Epithelial cell of prostate (primary cell): ENCODE data around the gene CDKL5.

Experiments
- DNase-seq: peaks from one replicate; pipeline ENCODE4 v3.0.0-alpha.2; 2011; ENCODE audit warnings: low read depth, low spot score
- H3K27ac ChIP-seq: fragments of 450-650 bp; 2 replicates; pipeline ENCODE4 v1.5.1; 2017; ENCODE audit warnings: mild to moderate bottlenecking

The CDKL5 gene

DNA sequence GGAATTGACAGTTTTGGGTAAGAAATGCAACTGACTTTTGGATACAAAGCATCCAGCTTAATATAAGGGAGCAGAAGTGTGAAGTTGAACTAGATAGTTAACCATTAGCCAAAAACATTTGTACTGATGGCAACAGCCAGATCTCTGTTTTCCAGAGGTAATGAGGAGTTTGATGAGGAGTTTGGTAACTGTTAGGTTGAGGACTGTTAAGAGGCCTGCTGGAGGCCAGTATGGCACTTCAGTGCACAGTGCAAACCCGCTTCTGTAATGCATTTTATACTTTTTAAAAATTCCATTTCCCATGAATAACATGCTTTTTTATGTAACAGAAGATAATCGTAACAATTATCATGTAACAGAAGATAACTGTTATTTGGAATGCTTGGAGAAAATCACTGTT, 30.0 kb downstream of the CDKL5 start:
- no peak for DNase-seq
- H3K27ac ChIP-seq, result no peak overlapping the region

DNA sequence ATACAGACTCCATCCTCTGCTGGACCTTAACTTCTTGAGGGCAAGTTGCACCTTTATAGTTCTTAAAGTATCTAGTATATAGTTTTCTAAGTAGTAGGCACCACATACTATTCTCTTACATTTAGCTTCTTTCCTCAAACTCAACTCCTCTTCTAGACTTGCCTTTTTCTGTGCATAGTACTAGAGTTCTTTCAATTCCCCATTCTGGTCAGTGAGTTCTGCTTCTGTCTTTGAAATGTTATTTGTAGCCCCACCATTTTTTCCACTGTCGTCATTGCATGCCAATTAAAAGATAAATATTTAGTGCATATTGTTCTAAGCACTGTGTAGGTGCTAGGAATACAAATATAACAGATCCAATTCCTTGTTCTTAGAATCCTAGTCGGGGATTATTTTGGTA, 31.6 kb downstream of the CDKL5 start:
- H3K27ac ChIP-seq, result no peak overlapping the region
- DNase-seq, result no peak

DNA sequence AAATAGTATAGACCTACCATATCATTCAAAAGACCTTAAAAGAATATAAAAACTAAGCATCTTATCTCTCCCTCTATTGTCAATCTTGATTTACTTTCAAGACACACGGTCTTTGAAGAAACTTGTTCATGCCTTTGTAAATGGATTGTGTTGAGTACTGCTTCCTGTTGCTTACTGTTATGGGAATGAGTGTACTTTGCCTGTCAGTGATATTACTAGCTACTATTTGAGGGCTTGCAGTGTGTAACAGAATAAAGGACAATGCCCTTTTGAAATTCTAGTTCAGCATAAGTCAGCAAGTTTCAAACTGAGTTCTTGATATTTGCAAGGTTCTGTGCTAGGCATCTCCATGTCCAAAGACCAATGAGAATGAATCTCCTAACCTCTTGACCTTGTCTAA, 36.0 kb downstream of the CDKL5 start:
- no peak overlapping the region for H3K27ac ChIP-seq
- no peak for DNase-seq

DNA sequence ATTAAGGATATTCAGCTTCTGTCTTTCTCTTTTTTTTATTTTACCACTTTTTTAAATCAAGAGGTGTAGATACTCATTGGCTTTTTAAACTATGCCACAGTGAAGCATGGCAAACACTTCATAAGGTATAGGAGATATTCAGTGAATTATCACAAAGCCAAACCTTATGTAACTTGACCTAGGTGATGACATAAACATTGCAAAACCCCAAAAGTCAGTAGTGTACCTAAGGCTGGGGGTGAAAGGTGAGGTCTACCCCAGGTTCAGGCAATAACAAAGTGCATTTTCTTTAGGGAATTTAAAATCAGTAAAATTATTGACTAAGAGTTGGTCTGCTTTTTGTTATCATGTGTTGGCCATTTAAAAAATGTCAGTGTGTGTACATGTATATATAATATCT, 39.1 kb downstream of the CDKL5 start:
- DNase-seq, result no peak

DNA sequence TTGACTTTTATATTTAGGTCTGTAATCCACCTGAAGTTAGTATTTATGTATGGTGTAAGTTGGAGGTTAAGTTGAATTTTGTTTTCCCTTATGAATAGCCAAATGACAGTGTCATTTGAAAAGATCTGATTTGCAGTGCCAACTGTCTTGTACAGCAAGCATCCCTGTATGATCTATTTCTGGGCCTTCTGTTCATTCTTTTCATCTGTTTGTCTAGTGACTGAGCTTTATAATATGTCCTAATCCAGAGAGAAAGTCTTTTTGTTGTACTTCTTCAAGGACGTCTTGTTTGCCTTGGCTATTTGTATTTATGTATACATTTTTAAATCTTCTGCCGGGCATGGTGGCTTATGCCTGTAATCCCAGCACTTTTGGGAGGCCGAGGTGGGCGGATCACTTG, 39.6 kb downstream of the CDKL5 start:
- no peak overlapping the region for H3K27ac ChIP-seq
- DNase-seq, result no peak

More for the DNA sequence above, 39.1 kb downstream of the CDKL5 start:
- H3K27ac ChIP-seq, result no peak overlapping the region

DNA sequence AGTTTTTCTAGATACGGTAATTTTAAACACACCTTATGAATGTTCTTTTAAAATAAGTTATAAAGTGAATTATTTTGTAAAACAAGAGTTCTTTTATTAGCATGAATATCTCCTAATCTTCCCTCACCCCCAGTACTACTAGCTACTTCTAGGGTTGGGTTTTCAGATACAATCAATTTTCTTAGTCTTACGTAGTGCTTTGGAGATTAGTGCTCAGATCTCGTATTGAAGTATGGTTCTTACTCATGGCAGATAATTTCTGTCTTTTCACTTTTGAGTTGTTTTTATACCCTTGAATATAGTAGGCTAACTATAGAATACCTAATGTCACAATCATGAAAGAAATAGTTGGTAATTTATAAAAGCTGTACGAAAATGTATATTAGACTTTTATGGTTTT, 43.2 kb downstream of the CDKL5 start:
- no peak for DNase-seq
- no peak overlapping the region for H3K27ac ChIP-seq

DNA sequence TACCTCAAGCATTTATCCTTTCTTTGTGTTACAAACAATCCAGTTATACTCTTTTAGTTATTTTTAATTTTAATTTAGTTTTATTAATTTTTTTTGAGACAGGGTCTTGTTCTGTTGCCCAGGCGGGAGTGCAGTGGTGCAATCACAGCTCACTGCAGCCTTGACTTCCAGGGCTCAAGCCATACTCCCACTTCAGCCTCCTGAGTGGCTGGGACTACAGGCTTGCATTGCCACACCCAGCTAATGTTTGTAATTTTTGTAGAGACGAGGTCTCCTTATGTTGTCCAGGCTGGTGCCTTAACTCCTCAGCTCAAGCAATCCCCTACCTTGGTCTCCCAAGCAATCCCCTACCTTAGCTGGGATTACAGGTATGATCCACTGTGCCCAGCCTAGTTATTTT, 45.9 kb downstream of the CDKL5 start:
- no peak overlapping the region for H3K27ac ChIP-seq
- DNase-seq, result no peak

DNA sequence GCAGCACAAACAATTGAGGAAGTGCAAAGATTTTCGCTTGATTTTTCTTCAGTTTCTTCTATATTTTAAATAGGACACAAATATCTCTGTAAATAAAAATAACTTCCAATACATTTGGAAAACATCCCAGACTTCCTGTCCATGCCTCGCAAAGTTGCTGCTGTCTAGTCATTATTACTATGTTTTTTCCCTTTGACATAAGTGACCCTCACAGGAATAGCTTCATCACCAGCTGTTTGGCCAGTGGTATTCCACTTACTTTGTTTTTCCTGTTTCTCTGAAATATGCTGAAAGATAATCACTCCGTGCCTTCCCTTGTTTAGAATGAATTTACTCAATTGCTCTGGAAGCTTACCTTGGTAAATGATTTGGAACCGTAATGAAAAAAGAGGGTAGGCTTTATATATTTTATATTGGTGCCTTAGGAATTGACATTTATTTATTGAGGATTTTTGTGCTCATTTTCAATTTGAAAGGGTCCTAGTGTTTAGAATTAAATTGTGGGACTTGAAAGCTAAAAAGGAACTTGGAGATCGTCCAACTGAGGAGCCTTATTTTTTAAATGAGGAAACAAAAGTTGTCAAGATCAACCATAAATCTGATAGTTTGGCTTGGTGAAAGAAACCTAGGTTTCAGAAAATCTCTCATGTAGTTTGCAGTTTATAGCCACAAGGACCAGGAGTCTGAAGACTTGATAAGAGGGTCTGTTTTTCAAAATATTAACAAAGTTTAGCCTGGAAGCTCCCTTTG, 65.6 kb downstream of the CDKL5 start:
- no peak overlapping the region for H3K27ac ChIP-seq
- no peak for DNase-seq

DNA sequence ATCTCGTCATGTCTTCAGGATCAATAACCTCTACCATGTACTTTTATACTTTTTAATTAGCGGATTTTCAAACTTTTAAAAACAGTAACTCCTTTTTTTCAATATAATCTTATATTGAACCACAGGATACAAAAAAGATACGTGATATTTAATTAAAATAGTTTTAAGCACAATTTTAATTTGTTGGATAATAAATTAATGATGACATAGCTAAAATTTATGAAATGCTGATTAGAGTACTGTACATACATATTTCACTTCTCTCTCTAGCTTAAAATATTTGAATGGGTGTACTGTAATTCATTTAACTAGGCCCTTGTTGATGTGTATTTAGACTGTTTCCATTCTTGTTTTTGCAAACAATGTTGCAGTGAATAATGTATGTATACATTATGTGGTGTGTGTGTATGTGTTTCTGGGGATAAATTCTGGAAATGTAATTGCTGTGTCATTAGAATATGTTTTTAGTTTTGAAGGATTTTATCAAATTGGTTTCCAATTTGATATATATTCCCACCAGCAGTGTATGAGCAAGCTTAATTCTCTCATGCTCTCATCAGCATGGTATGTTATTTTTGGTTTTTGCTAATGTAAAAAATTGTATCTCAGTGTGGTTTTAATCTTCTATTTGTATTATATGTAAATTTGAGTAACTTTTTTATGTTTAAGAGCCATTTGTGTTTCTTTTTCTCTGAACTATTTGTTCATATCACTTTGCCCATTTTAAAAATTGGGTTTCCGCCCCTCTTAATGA, 66.4 kb downstream of the CDKL5 start:
- no peak for DNase-seq
- no peak overlapping the region for H3K27ac ChIP-seq

DNA sequence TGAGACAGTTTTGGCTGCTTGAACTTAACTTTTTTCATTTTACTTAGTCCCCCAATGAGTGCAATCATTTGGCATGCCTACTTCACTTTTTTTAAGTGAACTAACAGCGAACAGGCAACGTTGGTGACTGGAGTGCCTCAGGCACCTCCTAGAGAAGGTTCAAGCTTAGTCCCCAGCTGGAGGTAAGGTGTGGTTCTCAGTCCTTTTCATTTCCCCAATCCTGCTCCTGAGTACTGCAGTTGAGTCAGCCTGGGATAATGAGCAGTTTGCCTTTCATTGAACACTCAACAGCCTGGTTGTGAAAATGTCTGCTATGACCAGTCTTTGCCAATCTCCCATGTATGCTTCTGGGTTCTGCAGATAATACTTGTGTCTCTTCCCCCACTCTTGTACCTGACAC, 109.5 kb downstream of the CDKL5 start:
- no peak overlapping the region for H3K27ac ChIP-seq
- no peak for DNase-seq

DNA sequence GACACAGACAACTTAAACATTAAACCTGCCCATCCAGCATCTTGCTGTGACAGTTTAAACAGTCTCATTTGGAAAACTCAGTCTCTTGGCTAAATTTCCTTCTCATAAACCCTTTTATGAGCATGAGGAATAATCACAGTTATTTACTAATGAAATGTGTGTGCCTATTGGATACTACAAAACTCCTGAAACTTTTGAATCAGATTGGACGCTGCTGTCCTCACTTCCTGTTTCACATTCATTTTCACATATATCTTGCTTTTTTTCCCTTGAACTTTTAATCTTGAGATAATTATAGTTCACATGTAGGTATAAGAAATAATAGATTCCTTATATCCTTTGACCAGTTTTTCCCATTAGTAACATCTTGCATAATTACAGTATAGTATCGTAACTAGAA, 111.7 kb downstream of the CDKL5 start:
- H3K27ac ChIP-seq, result no peak overlapping the region

DNA sequence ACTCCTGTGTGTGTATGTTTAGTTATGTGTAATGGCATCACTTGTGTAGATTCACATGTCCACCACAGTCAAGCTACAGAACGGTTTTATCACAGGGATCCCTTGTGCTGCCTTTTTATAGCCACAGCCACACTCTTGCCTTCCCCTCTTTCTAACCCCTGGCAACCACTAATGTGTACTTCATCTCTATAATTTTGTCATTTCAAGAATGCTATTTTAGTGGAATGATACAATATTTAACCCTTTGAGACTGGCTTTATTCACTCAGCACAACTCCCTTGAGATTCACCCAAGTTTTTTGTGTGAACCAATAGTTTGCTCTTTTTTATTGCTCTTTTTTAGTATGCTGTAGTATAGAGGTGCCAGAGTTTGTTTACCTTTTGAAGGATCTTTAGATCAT, 112.1 kb downstream of the CDKL5 start:
- no peak for DNase-seq
- H3K27ac ChIP-seq, result no peak overlapping the region

More for the DNA sequence above, 111.7 kb downstream of the CDKL5 start:
- no peak for DNase-seq

DNA sequence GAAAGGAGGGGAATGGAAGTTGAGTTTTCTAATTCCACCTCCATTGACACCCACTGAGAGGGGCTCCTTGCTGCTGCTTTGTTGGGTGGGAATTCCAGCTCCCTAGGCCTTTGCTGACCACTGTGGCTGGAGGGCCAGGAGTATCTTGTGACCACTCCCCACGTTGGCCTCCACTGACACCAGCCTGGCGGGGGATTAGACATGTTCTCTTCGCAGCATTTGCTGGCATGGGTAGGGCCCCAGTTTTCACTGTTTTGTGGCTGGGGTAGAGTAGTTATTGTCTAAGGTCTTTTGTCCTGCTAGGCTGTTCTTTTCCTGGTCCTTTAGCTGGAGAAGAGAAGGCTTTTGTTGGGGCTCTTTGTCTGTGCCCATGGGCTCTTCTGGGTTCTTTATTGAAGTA, 116.7 kb downstream of the CDKL5 start:
- no peak overlapping the region for H3K27ac ChIP-seq
- no peak for DNase-seq

DNA sequence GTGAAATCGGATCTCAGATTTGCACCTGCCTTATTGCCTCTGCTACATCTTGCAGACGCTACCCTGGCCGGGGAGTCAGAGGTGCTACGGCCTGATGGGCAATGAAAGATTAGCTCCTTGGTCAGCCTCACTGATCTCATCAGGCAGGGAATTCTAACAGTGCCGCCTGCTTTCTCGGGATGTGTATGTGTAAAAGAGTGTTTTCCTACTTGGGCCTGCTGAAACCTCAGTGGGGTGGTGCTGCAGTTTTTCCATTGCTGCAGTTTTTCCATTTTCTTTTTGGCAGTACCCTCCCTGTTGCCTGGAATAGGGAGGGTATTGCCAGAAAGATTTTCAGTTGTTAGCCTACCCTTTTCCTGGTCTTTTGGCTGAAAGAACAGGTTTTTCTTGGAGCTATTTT, 117.5 kb downstream of the CDKL5 start:
- DNase-seq, result no peak

DNA sequence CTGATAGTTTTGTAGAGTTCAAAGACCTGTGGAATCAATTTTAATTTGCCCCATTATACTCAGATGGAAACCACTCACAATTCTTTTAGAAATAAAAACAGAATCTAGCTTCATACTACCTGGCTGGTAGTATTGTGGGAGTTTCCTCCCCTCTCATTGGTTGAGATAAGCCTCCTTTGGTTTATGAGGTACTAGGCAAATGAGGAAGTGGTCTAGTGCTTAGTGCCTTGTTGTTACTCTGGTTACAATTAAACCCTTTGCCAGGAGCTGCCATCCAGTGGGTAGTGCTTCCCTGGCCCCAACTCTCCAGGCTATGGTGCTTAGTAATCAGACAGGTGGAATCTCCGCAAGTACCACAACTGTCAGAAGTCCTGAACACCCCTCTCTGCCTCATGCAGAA, 118.3 kb downstream of the CDKL5 start:
- DNase-seq, result no peak
- H3K27ac ChIP-seq, result no peak overlapping the region

More for the DNA sequence above, 117.5 kb downstream of the CDKL5 start:
- no peak overlapping the region for H3K27ac ChIP-seq

DNA sequence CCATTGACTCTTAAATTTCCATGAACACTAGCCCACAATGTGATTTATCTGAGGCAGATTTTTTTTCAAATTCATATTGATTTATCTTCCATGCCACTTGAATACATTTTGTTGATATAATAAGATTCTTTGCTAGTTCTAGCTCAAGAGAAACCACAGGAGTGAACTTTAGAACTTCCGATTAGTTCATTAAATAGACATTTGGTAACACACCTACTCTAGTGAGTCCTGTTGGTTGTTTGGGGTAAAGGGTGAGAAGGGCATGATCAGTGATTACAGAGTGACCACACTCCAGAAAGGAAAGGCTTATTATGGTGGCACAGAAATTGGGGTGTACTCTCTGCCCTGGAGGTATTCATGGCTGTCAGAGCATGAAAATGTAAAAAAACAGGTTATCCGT, 120.4 kb downstream of the CDKL5 start:
- no peak for DNase-seq
- no peak overlapping the region for H3K27ac ChIP-seq

DNA sequence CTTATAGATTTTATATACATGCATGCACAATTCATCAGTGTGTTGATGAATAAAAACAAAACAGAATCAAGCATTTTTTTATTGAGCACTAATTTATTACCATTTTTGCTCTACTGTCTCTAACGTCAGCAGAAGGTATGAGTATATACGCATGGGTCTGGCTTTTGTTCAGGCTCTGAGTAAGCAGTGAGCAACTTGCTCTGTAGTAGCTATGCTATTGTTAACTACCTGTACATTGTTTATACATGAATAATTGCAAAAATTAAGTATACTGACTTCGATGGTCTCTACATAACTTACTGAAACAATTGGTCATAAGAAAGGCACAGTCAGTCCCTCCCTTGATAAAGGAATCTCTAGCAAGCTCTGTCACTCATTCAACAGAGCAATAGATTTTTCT, 123.6 kb downstream of the CDKL5 start:
- peak overlapping the region; percentile 28 for H3K27ac ChIP-seq
- no peak for DNase-seq

DNA sequence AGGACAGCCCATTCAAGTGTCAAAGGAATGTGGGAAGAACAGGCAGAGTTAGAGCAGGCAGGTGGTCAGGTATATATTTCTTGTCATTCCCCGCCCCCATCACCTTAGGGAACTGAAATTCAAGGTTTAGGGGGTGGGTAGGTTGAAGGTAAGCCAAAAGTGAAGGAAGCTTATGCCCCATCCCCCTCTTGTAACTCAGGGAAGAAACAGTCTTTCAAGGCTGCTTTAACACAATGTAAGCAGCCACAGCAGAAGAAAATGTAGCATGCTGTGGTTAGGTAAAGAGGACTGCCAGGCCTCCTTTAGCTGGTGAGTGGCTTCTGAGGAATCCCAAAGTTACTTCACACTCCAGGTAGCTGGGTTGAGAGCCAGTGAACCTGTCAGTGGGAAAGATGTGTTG, 124.2 kb downstream of the CDKL5 start:
- no peak for DNase-seq
- H3K27ac ChIP-seq, result peak overlapping the region; percentile 28

DNA sequence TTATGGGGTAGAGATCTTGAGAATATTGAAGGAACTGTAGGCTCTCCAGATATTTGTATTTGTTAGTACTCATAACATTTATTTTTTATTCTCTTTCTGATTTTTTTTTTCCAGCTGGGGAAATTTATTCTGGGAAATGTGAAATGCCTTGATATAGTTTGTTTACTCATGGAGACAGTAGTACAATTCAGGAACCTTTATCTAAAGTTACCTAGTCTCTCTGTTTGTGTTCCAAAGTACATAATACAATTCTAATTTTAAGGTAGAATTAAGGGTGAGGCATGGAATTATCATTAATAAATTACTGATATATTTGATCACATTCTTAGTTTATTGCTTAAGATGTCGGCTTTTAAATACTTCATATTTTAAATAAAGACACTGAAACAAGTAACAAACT, 132.5 kb downstream of the CDKL5 start:
- H3K27ac ChIP-seq, result no peak overlapping the region
- no peak for DNase-seq

DNA sequence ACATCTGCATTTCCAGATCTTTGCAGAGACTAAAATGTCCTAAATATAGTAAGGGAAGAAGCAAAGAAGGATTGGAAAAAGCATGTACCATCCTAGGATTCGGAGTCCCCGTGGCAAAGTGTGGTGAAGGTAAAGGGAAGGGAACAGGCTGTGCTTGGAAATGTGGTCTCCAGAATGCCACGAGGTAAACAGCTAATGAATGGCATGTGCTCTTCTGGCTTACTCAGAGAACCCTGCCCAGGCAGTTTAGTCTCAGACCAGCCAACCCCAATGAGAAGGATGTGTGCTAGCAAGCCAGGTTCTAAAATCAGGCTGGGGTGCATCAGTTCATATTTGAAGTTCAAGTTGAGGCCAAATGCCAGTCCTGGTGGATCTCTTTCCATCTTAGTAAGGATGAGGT, 133.4 kb downstream of the CDKL5 start:
- H3K27ac ChIP-seq, result no peak overlapping the region

DNA sequence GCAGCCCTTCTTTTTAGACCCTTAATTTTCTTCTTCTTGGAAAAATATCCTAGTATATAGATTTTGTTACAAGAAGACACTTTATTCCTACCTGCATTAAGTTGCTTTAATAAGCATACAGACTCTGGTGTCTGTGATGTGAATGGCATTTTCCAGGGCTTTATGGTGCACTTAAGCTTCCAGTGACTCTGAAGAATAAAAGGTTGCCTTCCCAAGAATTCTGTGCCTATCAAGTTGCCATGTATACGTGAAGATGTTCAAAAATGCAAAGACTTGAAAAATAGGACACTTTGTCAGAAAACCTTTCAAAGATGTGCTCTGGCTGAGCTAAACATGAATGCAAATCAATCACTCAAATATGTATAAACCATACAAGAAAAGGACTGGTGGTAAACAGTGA, 135.6 kb downstream of the CDKL5 start:
- no peak for DNase-seq
- no peak overlapping the region for H3K27ac ChIP-seq

More for the DNA sequence above, 133.4 kb downstream of the CDKL5 start:
- no peak for DNase-seq

DNA sequence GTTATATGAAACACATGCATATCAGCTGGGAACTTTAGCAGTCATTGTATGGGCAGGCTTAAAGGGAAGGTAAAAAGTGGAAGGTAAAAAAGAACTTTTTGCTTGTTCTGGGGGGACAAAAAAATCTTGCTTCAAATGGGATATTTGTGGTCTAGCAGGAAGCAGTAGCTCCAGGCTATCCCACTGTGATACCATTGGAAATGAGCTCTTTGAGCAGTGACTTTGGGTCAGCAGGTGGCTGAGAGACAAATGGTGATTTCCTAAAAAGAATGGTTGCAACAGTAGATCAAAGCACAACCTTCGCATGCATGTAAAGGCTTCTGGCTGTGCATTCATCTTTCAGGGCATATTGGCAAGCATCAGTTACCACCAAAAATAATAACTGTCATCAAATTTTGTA, 140.3 kb downstream of the CDKL5 start:
- DNase-seq, result no peak
- H3K27ac ChIP-seq, result no peak overlapping the region
